ENCODE data around the gene CRYBG1. TPM values are rescaled to one million over a fixed set of nuclear protein-coding genes. Genes with fewer than 3 reads are reported as not detected.

The CRYBG1 gene
- total and polyA plus RNA-seq, 2 of the 13 experiments (the other 11 are each of a cell fraction or from before 2014, with no cell fraction given) = 10.1 to 21.9 TPM

DNA sequence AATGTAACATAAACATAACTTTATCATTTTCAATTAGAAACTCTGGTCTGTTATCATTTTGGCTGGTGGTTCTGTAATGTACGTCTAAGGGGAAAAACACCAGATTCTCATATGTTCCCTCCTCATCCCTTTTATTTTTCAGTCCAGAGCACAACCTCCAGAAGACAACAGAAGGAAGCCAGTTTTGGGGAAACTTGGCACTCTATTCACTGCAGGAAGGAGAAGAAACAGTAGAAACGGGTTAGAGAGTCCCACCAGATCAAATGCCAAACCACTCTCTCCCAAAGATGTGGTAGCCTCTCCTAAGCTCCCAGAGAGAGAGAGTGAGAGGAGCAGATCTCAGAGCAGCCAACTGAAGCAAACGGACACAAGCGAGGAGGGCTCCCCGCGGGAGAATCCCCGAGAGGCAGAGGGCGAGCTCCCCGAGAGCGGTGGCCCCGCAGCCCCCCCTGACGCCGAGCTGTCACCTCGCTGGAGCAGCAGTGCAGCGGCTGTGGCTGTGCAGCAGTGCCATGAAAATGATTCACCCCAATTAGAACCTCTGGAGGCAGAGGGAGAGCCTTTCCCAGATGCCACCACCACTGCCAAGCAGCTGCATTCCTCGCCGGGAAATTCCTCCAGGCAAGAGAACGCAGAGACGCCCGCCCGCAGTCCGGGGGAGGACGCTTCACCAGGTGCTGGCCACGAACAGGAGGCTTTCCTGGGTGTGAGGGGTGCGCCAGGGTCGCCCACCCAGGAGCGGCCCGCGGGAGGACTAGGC, 151.0 kb downstream of the CRYBG1 start:
- H3K4me1 ChIP-seq (ENCODE audit: insufficient read depth, low read length) = peaks cover 50% of the 10 kb centered on the region
- intact Hi-C loops (cut with micrococcal nuclease; ENCODE audit: unreplicated experiment) = loop anchor here (2.0 to 5.0 kb wide), 5 partner anchors 36 to 174 kb away; no protein-coding TSS in a partner anchor
- ATAC-seq (peak; percentile 28), FAIRE-seq (no peak), DNase-seq (ENCODE audit: low spot score) (peak; percentile 18)
- H3K27me3 ChIP-seq (ENCODE audit: control insufficient read depth in 1 of 2, insufficient read depth in 2 of 2, low read length in 2 of 2) = peaks cover 0 to 15% of the 10 kb centered on the region in 2 experiments; a peak in 4 of 5 replicates
- in situ Hi-C loops (cut with HindIII; ENCODE audit: extremely low pct_ligation_motif_present, low pct_unique_long_range_greater_than_20kb) = no loop called here
- peak overlapping the region; percentile 84 for H3K27ac ChIP-seq (ENCODE audit: extremely low read length, insufficient read depth, low read length)
- H3K4me3 ChIP-seq (replicated peaks in 1 of 3; ENCODE audit: insufficient read depth in 1 of 3, low read depth in 2 of 3, low read length in 3 of 3) = peak overlapping the region; percentile 67 to 79 (median 68)
- peaks cover 30% of the 10 kb centered on the region for H3K79me2 ChIP-seq (ENCODE audit: insufficient read depth, low read length)
- no peaks in the 10 kb centered on the region for H3K9me3 ChIP-seq (ENCODE audit: low read length)
- POLR2A ChIA-PET = interaction anchor here (0.9 to 1.3 kb wide), 2 partner anchors 11 to 982 kb away, joined by 3 read pairs; no protein-coding TSS in a partner anchor
- H3K4me2 ChIP-seq (ENCODE audit: low read depth, low read length) = peak overlapping the region; percentile 98
- no TSS peak for BruUV-seq (replicated peaks)
- CTCF ChIA-PET (ENCODE audit: low intra/inter-chr PET ratio, low total read pairs) = no interaction called here
- H3K36me3 ChIP-seq (replicated peaks in 1 of 2; ENCODE audit: control insufficient read depth in 1 of 2, insufficient read depth in 2 of 2, low read length in 2 of 2) = no peaks in the 10 kb centered on the region
- WGBS (ENCODE audit: low lambda C conversion rate) = 3% methylated on average over 20 of the region's 29 CpGs
- no peaks in the 10 kb centered on the region for H4K20me1 ChIP-seq (ENCODE audit: insufficient read depth, low read length)
- H2AFZ ChIP-seq (ENCODE audit: low read length) = no peak overlapping the region
- peak overlapping the region; percentile 83 for H3K9ac ChIP-seq (ENCODE audit: insufficient read depth, low read depth, low read length)
- TF ChIP-seq NCOR1 (IDR thresholded peaks at IDR 0.05; ENCODE audit: borderline replicate concordance, low read length) (no peak), REPIN1 (CRISPR knock-in tag; IDR thresholded peaks at IDR 0.05; ENCODE audit: borderline replicate concordance, low read depth) (0 out of 2 replicates have a peak, but pooled peaks have one; percentile 26), SAP130 (CRISPR knock-in tag; IDR thresholded peaks at IDR 0.05; ENCODE audit: low read depth) (0 out of 2 replicates have a peak, but pooled peaks have one; percentile 13), FOSL1 (CRISPR knock-in tag; IDR thresholded peaks at IDR 0.05; ENCODE audit: borderline replicate concordance) (no peak), NFKB2 (CRISPR knock-in tag; IDR thresholded peaks at IDR 0.05; ENCODE audit: borderline replicate concordance) (0 out of 2 replicates have a peak, but pooled peaks have one; percentile 4)
- TF ChIP-seq, protein P1, sequence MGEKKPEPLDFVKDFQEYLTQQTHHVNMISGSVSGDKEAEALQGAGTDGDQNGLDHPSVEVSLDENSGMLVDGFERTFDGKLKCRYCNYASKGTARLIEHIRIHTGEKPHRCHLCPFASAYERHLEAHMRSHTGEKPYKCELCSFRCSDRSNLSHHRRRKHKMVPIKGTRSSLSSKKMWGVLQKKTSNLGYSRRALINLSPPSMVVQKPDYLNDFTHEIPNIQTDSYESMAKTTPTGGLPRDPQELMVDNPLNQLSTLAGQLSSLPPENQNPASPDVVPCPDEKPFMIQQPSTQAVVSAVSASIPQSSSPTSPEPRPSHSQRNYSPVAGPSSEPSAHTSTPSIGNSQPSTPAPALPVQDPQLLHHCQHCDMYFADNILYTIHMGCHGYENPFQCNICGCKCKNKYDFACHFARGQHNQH (CRISPR knock-in tag; IDR thresholded peaks at IDR 0.05) = peak; percentile 2; the same call in 1 of the 2 replicates
- TF ChIP-seq, protein P2, sequence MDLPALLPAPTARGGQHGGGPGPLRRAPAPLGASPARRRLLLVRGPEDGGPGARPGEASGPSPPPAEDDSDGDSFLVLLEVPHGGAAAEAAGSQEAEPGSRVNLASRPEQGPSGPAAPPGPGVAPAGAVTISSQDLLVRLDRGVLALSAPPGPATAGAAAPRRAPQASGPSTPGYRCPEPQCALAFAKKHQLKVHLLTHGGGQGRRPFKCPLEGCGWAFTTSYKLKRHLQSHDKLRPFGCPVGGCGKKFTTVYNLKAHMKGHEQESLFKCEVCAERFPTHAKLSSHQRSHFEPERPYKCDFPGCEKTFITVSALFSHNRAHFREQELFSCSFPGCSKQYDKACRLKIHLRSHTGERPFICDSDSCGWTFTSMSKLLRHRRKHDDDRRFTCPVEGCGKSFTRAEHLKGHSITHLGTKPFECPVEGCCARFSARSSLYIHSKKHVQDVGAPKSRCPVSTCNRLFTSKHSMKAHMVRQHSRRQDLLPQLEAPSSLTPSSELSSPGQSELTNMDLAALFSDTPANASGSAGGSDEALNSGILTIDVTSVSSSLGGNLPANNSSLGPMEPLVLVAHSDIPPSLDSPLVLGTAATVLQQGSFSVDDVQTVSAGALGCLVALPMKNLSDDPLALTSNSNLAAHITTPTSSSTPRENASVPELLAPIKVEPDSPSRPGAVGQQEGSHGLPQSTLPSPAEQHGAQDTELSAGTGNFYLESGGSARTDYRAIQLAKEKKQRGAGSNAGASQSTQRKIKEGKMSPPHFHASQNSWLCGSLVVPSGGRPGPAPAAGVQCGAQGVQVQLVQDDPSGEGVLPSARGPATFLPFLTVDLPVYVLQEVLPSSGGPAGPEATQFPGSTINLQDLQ (CRISPR knock-in tag; IDR thresholded peaks at IDR 0.05) = 0 out of 2 replicates have a peak, but pooled peaks have one; percentile 15
- TF ChIP-seq, protein P3, sequence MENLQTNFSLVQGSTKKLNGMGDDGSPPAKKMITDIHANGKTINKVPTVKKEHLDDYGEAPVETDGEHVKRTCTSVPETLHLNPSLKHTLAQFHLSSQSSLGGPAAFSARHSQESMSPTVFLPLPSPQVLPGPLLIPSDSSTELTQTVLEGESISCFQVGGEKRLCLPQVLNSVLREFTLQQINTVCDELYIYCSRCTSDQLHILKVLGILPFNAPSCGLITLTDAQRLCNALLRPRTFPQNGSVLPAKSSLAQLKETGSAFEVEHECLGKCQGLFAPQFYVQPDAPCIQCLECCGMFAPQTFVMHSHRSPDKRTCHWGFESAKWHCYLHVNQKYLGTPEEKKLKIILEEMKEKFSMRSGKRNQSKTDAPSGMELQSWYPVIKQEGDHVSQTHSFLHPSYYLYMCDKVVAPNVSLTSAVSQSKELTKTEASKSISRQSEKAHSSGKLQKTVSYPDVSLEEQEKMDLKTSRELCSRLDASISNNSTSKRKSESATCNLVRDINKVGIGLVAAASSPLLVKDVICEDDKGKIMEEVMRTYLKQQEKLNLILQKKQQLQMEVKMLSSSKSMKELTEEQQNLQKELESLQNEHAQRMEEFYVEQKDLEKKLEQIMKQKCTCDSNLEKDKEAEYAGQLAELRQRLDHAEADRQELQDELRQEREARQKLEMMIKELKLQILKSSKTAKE (CRISPR knock-in tag; IDR thresholded peaks at IDR 0.05; ENCODE audit: borderline replicate concordance) = peak; percentile 9; the same call in 1 of the 2 replicates
- TF ChIP-seq, protein P4, sequence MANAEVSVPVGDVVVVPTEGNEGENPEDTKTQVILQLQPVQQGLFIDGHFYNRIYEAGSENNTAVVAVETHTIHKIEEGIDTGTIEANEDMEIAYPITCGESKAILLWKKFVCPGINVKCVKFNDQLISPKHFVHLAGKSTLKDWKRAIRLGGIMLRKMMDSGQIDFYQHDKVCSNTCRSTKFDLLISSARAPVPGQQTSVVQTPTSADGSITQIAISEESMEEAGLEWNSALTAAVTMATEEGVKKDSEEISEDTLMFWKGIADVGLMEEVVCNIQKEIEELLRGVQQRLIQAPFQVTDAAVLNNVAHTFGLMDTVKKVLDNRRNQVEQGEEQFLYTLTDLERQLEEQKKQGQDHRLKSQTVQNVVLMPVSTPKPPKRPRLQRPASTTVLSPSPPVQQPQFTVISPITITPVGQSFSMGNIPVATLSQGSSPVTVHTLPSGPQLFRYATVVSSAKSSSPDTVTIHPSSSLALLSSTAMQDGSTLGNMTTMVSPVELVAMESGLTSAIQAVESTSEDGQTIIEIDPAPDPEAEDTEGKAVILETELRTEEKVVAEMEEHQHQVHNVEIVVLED (CRISPR knock-in tag; IDR thresholded peaks at IDR 0.05; ENCODE audit: borderline replicate concordance) = 0 out of 2 replicates have a peak, but pooled peaks have one; percentile 1
- TF ChIP-seq, protein P5, sequence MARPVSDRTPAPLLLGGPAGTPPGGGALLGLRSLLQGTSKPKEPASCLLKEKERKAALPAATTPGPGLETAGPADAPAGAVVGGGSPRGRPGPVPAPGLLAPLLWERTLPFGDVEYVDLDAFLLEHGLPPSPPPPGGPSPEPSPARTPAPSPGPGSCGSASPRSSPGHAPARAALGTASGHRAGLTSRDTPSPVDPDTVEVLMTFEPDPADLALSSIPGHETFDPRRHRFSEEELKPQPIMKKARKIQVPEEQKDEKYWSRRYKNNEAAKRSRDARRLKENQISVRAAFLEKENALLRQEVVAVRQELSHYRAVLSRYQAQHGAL (CRISPR knock-in tag; IDR thresholded peaks at IDR 0.05; ENCODE audit: not compliant biosample characterization) = no peak
- TF ChIP-seq, protein P6, sequence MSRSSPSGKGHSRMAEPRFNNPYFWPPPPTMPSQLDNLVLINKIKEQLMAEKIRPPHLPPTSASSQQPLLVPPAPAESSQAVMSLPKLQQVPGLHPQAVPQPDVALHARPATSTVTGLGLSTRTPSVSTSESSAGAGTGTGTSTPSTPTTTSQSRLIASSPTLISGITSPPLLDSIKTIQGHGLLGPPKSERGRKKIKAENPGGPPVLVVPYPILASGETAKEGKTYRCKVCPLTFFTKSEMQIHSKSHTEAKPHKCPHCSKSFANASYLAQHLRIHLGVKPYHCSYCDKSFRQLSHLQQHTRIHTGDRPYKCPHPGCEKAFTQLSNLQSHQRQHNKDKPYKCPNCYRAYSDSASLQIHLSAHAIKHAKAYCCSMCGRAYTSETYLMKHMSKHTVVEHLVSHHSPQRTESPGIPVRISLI (CRISPR knock-in tag; IDR thresholded peaks at IDR 0.05; ENCODE audit: borderline replicate concordance) = no peak
